K562 (cell line): ENCODE data around the gene DCAKD. TPM values are rescaled to one million over a fixed set of nuclear protein-coding genes. Genes with fewer than 3 reads are reported as not detected.

Source experiments
- BCLAF1 ChIP-seq, 2 experiments: fragments of 450-650 bp in 1 of 2; IDR thresholded peaks; 2 replicates each; pipeline ENCODE4 v1.6.1; 2011 to 2017; ENCODE audit warnings: low read depth in 2 of 2, antibody characterized with exemption in 1 of 2, borderline replicate concordance in 1 of 2, low read length in 1 of 2, mild to moderate bottlenecking in 1 of 2, mixed read lengths in 1 of 2; ENCODE audit not compliant: control insufficient read depth in 1 of 2
- DDX20 ChIP-seq: fragments of 450-650 bp; IDR thresholded peaks from 2 replicates; pipeline ENCODE4 v1.6.1; 2016; ENCODE audit warnings: missing genetic modification characterization, low read depth, mild to moderate bottlenecking, missing compliant biosample characterization, moderate library complexity
- FIP1L1 ChIP-seq: fragments of 200-400 bp; formaldehyde crosslinking; IDR thresholded peaks from 2 replicates; pipeline ENCODE4 v1.6.1; 2018; ENCODE audit warnings: mild to moderate bottlenecking, low read depth, low read length; ENCODE audit not compliant: poor library complexity, severe bottlenecking
- NR1H2 ChIP-seq: sonication (generic); formaldehyde crosslinking; IDR thresholded peaks from 2 replicates; pipeline ENCODE4 v1.4.0; 2020; ENCODE audit warnings: mild to moderate bottlenecking, missing genetic modification reagents
- NR4A1 ChIP-seq, 2 experiments: fragments of 250-450 bp in 1 of 2; fragments of 450-650 bp in 1 of 2; sonication (Bioruptor Pico) in 1 of 2; IDR thresholded peaks; 2 replicates each; pipeline versions ENCODE4 v1.4.0 to v1.6.1; 2016 to 2020; ENCODE audit warnings: mild to moderate bottlenecking in 2 of 2, missing compliant biosample characterization in 1 of 2, missing genetic modification characterization in 1 of 2, moderate library complexity in 1 of 2
- XRCC4 ChIP-seq: IDR thresholded peaks from one replicate; pipeline ENCODE4 v1.6.1; 2011; ENCODE audit not compliant: insufficient read depth, insufficient read length; ENCODE audit errors: extremely low read depth
- ZNF12 ChIP-seq: sonication (generic); formaldehyde crosslinking; IDR thresholded peaks from 2 replicates; pipeline ENCODE4 v1.4.0; 2020; ENCODE audit warnings: mild to moderate bottlenecking, missing genetic modification reagents
- ZNF511 ChIP-seq: sonication (generic); formaldehyde crosslinking; IDR thresholded peaks from 2 replicates; pipeline ENCODE4 v1.8.0; 2022; ENCODE audit warnings: mild to moderate bottlenecking, missing genetic modification reagents
- ZNF644 ChIP-seq: fragments of 200-800 bp; sonication (Bioruptor generic); IDR thresholded peaks from 2 replicates; pipeline ENCODE4 v1.6.1; 2016; ENCODE audit warnings: low read depth, missing genetic modification characterization, missing compliant biosample characterization
- ZNF699 ChIP-seq: fragments of 250-450 bp; sonication (Bioruptor Pico); IDR thresholded peaks from 2 replicates; pipeline ENCODE4 v1.8.0; 2021; ENCODE audit warnings: mild to moderate bottlenecking, moderate library complexity; ENCODE audit not compliant: insufficient replicate concordance
- ZNF76 ChIP-seq: fragments of 250-450 bp; sonication (Bioruptor Pico); IDR thresholded peaks from 2 replicates; pipeline ENCODE4 v1.4.0; 2020; ENCODE audit warnings: mild to moderate bottlenecking, moderate library complexity, borderline replicate concordance
- polyA plus RNA-seq, 8 experiments: library from polyadenylated mRNA; depleted of rRNA in 4 of 8; stranded (reverse) in 5 of 8; unstranded in 3 of 8; fragments of >200 nt; fragmentation: Nextera tagmentation in 2 of 8; fragmentation: Illumina TruSeq in 1 of 8; extraction: Ambion mirVana in 2 of 8; extraction: Trizol in 1 of 8; gene quantifications; 2 replicates each; pipeline versions ENCODE4 v1.2.1 to v1.2.3, GENCODE V29; 2011 to 2014; ENCODE audit warnings: inconsistent platforms in 1 of 8, missing spikeins in 1 of 8
- total RNA-seq, 7 experiments: library from RNA; depleted of rRNA in 6 of 7; stranded (reverse); fragments of >200 nt in 6 of 7; fragmentation: Illumina TruSeq in 2 of 7; extraction: Trizol in 2 of 7; gene quantifications; 2 replicates each; pipeline versions ENCODE4 v1.2.1 to v1.2.3, GENCODE V29; 2011 to 2021; ENCODE audit warnings: low replicate concordance in 1 of 7

The DCAKD gene
- total and polyA plus RNA-seq, 9 of the 15 experiments (the other 6 are each of a cell fraction or from before 2014, with no cell fraction given): 7.9 to 35.5 (median 21.4) TPM

DNA sequence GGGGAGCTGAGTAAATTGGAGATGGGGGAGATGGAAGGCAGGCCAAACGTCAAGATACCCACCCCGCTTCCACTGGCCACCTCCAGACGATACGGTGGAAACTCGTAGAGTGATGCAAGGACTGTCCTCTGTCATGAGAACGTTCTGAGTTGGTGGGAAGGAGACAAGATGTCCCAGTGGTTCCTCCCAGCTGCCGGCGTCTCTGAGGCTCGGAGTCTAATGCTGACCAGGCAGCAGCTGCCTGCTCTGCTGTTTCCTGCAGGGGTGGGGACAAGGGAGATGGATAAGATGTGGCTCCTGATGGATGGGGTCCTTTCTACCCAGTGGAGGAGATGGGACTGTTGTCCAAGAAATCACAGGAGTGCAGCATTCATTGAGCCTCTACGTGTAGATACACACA lies 55.1 kb downstream of the DCAKD start (continued):
- TF ChIP-seq NR1H2 (no peak), XRCC4 (no peak), FIP1L1 (no peak), BCLAF1 (IDR thresholded peaks at IDR 0.05; ENCODE audit: borderline replicate concordance in 1 of 2, control insufficient read depth in 1 of 2, low read depth in 2 of 2, low read length in 1 of 2) (no peak), ZNF76 (no peak), ZNF699 (CRISPR knock-in tag) (no peak), ZNF644 (no peak), ZNF511 (no peak), ZNF12 (CRISPR knock-in tag) (no peak), DDX20 (no peak), NR4A1 (CRISPR knock-in tag; IDR thresholded peaks at IDR 0.05) (no peak), NR4A1 (tag; IDR thresholded peaks at IDR 0.05) (no peak)
